ENCODE results near the gene TAF5L. TPM values are rescaled to one million over a fixed set of nuclear protein-coding genes. Genes with fewer than 3 reads are reported as not detected.
"Not testable (repeated sequence)": the region's sequence is repeated elsewhere in the genome, so short reads cannot be mapped to it uniquely, and the experiment has no call there.

The TAF5L gene
- total RNA-seq, 1 experiment from 2014 or later, result 23.6 TPM

DNA sequence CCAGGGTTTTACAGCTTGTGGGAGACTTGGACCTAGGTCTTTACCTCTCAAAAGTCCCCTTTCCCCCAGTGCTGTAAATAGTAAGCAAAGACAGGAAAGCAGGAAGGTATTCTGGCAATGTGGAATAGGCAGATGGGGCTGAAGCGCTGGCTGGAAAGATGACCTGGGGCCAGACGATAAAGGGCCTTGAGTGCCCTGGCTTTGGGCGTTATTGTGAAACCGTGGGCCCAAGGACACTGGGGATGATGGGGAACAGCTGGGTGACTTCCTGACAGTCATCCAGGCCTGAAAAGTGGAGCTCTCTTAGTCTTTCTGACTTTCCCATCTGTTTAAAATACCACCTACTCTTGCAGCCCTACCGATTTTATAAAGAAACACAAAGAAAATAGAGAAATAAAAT is 16.5 kb upstream of the TAF5L start:
- DNase-seq (ENCODE audit: low read depth), result no peak

DNA sequence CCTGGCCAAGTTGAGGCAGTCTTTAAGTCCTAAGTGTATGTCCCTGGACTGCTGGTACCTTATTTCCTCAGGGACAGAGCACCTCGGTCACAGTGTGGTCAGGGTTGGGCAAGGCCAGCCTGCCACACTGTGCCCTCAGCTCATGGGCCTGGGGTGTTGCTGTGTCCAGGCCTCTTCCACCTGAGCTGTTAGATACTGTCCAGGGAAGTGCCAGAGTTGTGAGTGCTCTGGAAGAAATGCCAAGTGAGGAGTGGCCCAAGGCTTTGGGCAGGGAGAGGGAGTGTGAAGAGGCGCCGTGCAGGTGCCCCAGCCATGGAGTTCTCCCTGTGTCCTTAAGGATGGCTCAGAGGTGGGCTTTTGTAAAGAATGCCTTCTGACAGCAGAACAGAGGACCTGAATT is 15.4 kb upstream of the TAF5L start:
- DNase-seq (ENCODE audit: low read depth), result no peak

DNA sequence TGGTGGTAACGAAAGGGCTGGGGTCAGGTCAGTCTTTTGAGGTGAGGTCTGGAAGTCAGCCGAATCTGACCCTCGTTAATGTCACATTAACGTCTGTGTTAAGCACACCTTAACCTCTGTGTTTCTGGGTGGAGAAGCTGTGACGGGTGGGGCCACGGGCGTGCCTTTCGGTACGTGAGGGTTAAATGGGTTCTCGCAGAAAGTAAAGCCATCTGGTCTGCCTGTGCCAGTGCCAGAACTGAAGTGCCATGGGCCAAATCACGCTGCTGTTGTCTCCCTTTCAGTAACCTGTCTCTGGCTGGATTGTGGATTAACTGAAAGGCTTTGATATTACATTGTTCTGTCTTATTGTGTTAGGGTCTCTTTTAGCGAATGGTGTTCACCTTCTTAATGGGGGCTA is 14.5 kb upstream of the TAF5L start:
- DNase-seq (ENCODE audit: low read depth), result no peak

DNA sequence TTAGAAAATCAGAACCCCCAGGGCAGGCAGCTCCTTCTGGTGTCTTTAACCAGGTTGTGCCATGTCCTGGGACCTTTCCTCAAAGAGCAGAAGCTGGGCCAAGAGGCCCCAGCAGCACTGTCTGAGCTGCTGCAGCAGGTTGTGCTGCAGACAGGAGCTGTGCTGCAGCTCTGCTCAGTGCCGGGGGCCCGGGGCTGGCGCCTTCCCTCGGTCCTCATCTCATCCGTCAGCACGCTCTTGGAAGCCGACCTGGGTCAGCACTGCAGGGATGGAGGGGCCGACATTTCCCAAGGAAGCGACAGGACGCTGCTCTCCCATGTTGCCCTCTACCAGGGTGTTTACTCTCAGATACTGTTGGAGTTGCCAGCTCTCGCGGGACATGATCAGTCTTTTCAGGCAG is 11.8 kb upstream of the TAF5L start:
- DNase-seq (ENCODE audit: low read depth), result no peak

DNA sequence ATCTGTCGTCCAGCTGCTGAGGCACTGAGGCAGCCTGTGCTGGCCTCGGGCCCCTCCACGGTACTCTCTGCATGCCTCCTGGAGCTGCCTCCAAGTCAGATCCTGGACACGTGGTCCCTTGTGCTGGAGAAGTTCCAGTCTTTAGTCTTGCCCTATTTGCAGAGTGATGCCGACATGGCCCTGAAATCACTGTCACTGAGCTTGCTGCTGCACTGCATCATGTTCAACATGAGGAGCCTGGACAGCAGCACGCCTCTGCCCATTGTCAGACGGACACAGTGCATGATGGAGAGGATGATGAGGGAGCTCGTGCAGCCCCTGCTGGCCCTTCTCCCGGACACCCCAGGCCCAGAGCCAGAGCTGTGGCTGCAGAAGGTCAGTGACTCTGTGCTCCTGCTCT is 10.1 kb upstream of the TAF5L start:
- DNase-seq (ENCODE audit: low read depth), result no peak

DNA sequence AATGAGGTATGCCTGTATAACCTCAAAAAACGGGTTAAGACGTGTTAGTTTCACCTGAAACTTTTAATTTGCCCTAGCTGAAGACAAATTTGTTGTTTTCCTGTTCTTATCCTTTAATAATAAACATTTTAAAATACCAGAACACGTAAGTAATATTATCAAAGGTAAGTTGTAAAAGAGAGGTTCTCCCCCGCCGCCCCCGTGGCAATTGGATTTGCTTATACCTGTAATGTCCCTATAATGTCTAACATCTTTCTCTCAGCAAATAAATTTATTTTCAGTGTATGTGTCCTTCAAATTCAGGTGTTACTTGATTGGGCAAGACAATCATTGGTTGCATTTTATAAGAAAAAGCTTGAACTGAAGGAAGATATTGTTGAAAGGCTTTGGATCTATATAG is 6.0 kb upstream of the TAF5L start:
- DNase-seq (ENCODE audit: low read depth), result no peak

DNA sequence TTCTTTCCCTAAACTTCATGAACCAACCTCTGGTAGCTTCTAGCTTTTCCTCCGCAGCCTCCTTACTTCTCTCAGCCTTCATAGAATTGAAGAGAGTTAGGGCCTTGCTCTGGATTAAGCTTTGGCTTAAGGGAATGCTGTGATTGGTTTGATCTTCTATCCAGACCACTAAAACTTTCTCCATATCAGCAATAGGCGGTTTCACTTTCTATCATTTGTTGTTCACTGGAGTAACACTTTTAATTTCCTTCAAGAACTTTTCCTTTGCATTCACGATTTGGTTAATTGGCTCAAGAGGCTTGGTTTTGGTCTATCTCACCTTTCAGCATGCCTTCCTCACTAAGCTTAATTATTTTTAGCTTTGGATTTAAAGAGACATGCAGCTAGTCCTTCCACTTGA is 5.2 kb upstream of the TAF5L start:
- no peak for DNase-seq (ENCODE audit: low read depth)

DNA sequence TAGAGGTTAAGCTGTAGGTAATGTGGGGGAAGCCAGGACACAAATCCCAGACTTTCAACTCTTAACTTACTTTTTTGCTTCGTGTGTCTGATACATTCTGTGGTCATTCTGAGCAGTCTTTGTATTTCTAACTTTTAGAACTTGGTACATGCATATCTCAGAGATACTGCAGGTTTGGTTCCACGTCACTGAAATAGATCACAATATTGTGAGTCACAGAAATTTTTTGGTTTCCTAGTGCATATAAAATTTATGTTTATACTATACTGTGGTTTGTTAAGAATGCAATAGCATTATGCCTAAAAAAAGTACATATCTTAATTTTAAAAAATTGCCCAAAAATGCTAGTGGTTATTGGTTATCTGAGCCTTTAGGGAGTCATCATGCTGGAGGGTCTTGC is 3.3 kb upstream of the TAF5L start:
- DNase-seq (ENCODE audit: low read depth), result peak; percentile 42

DNA sequence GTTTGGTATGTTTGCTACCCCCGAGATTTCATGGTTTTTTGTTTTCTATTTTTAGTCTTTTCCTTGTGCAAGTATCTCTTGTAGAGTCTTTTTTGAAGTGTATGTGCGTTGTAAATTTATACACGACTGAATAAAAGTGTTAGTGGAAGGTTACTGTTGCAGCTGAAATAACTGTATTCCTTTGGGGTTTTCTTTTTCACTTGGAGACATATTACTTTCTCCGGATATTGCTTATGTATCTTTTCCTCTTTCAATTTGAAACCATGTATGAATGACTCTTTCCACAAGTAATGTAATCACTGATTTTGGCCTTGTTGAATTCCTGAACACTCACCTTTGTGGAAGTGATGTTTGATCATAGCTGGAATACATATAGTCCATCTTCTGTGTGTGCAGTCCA is 1.1 kb upstream of the TAF5L start:
- no peak for DNase-seq (ENCODE audit: low read depth)

DNA sequence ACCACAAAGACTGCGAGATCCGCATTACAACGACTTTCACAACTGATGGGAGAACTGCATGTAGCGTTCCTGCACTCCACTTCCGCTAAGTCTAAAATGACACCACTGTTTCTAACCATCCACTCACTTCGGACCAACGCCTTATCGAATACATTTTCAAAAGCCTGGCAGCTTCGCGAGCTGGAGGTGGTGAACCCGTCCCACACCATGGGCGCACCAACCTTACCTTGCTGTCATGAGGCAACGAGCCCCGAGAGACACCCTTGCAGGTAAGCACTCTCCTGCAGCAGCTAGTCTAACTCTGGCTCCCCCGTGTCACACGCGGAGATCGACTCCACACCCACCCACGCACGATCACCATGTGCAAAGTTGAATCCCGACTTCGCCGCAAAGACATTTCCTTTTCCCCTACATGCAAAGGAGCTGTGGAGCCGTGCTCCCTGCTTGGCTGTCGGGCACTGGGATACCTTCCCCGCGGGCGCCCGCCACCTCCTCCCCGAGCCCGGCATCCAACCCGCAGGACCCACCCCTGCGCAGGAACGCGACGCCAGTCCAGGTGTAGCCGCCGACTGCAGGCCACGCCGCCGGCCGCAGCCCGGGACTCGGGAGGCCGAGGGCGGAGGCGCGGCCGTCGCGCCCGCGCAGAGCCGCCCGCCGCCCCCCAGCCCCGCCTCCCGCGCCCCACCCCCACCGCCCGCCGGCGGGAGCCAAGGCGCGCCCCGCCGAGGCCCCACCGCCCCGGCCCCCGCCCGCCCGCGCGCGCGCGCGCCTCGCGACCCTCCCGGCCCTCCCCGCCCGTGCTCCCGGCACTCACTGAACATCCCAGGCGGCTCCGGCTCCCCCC is 629 bp downstream of the TAF5L start:
- DNase-seq (ENCODE audit: low read depth), result peak; percentile 56

DNA sequence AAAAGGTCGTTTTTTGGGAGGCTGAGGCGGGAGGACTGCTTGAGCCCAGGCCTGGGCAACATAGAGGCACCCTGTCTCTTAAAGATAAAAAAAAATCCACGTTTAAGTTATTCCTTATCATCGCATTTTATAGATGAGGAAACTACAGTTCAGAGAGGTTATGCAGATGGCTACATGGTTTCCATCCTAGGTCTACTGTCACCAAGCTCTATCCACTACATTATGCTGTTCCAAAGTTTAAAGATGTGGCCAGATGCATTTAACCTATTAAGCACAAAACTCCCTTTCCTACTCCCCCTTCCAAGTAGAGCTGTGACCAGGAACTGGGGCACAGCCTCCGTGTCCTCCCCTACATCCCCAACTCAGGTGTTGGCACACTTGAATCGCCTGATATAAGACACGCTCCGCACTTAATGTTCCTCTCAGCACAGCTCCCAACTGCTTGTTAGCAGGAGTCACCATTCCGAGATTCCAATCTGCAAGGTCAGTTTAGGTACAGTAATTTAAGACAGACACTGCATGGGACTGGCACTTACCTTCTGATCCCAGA is 1.3 kb downstream of the TAF5L start:
- no peak for DNase-seq (ENCODE audit: low read depth)

DNA sequence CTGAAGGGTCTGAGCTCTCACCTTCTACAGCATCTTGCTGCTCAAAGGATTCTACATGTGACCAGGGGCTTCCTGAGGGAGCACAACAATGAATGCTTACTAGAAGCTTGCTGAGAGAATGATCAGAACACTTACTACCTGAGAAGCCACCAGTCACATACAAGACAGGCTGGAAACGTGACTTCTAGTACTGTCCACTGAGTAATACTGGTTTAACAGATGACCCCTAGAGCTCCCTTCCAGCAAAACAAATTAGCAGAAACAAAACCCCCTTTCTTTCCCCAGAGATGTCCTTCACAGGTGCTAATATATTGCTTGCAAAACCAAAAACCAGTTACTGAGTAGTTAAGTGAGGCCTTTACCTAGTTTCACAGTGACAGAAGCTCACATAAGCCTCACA is 2.1 kb downstream of the TAF5L start:
- no peak for DNase-seq (ENCODE audit: low read depth)

DNA sequence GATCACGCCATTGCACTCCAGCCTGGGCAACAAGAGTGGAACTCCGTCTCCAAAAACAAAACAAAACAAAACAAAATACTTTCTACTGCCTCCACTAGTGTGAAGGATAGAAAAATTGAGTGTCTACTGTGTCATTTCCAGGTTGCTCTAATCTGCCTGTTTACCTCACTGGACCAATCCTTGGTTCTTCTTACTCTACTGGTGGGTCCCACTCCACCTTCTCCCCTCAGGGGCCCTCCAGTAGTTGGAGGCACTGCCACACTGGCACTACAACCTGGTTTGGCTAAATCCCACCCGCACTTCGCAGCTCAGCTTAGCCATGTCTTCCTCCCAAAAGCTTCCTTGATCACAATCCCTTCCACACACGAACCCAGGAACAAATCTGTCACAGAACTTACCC is 2.7 kb downstream of the TAF5L start:
- DNase-seq (ENCODE audit: low read depth), result no peak

DNA sequence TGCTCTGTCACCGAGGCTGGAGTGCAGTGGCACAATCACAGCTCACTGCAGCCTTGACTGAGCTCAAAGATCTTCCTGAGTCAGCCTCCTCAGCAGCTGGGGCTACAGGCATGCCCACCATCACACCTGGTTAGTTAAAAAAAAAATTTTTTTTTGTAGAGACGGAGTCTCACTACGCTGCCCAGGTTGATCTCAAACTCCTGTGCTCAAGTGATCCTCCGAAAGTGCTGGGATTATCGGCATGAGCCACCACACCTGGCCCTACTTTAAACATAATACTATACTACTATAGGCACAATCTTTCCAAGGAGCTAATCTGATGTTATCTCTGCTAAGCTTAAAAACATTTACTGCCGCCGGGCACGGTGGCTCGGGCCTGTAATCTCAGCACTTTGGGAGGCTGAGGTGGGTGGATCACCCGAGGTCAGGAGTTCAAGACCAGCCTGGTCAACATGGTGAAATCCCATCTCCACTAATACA is 3.2 kb downstream of the TAF5L start:
- DNase-seq (ENCODE audit: low read depth), result not testable (repeated sequence)

DNA sequence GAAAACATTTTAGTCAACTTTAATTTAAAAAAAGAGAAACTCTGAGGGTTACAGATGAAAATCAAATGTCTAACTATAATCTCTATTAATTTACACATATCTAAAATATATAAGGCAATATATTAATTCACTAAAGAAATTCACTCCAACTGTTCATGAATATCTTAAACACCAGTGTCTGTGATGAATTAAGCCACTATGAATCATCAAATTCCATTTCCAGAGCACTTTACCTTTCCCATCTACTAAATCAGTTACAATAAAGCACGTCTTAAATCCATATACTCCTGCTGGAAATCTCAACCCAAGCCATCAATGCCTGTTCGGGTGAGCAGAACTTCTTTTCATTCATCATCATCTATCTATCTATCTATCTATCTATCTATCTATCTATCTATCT is 4.3 kb downstream of the TAF5L start:
- no peak for DNase-seq (ENCODE audit: low read depth)

DNA sequence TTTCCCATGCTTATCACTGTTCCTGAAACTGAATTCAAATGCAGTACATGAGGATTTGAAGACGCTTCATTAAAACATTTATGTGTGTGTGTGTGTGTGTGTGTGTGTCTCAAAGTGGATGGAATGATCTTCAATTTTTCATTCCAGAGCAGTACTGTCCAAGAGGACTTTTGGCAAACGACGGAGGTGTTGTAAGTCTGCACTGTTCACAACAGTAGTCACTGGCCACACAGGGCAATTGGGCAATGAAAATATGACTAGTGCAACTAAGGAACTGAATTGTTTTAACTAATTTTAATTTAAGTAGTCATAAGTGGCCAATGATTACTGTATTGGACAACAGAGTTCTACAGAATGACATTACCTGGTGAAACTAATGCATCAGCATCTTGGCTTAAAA is 5.0 kb downstream of the TAF5L start:
- DNase-seq (ENCODE audit: low read depth), result no peak

DNA sequence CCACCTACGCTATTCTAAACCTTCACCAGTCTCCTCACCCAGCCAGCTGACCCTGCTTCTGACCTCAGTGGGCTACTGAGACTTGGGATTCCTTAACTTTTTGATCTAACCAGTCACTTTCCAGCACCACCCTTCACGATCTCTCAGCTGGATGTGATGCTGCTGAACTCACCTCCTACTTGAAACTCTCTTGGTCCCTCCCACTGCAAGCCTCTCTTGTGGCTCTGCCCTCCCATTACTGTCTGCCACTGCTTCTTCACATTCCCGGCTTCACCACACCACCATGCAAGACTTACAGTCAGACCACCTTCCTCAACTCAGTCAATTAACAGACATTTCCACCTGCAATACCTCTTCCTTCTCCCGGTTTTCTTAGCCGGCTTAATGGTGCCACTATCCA is 6.3 kb downstream of the TAF5L start:
- DNase-seq (ENCODE audit: low read depth), result no peak

DNA sequence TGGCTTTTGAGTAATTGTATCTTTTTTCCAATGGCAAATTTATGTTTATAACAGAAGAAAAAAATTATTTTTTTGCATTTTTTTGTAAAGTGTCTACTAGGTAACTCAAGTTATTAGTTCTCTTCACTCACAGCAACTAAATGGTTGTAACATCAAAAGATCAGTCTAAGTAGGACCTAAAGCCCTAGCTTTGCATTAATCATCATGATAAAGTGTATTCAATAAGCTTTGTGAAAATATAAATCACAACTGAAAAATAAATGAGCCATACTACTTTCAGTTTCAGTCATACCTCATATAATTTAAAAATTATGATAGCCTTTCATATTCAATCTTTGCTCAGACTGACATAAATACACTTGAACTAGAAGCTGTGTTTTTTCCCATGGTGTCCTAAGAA is 6.9 kb downstream of the TAF5L start:
- DNase-seq (ENCODE audit: low read depth), result no peak

DNA sequence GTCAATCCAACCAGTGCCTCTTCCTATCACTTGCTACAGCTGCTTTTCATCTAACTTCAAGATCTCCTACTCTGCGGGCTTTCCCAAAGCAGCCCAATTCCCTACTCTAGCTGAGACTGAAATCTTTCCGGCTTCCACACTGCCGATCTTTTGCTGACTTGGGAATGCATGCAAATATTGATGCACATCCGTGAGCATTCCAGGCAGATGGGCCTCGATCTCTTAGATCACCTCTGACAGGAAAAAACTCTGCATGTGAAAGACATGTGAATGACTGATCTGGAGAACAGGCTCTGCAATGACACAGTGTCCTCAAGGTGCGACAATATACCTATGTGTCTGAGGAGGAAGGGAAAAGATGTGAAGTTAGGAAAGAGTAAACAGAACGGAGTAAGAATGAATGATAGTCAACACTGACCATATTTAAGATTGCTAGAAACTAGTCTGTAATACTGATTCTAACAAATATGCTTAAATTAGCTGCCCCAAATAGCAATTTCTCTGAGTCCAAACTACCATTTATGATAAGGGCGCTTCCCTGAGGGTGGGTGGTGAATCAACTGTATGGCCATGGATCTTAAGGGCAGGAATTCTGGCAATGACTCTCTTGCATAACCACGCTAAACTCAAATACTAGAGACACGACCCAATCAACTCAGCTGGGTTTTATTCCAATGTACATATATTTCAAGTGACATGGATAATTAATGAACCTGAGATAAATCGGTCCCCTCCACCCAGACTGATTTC is 8.4 kb downstream of the TAF5L start:
- no peak for DNase-seq (ENCODE audit: low read depth)

DNA sequence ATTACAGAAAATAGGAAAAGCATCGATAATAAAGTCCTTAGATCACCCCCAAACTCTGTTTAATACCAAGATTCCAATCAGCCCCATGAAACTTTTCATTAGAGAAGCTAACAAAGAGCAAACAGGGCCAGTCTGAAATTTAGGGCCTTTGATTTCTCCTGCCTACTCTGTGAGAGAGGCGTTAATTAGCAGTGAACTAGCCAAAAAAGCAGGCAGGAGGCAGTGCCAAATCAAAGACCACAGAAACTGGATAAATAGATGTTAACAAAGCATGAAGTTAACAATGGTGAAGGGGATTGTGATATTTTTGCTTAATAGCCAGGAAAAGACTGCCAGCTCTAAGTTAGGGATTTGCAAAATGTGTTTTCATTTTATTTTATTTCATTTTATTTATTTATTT is 11.2 kb downstream of the TAF5L start:
- DNase-seq (ENCODE audit: low read depth), result no peak

DNA sequence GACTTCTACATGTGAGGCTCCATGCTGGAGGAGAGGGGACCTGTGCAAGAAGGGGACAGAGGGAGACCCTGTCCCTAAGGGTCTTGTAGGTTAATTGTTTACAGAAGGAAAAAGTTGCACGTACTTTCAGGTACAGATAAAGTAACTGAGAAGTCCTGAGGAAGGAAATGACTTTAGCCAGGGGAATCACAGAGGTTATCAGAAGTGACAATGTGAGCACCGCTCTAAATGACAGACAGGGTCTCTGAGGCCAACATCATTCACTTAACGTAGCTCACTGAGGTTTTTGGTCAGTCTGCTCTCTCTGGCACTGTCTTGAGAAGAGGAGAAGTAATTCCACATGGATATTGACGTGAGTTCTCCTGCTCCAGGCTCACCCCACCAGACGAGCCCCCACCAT is 12.0 kb downstream of the TAF5L start:
- DNase-seq (ENCODE audit: low read depth), result no peak

DNA sequence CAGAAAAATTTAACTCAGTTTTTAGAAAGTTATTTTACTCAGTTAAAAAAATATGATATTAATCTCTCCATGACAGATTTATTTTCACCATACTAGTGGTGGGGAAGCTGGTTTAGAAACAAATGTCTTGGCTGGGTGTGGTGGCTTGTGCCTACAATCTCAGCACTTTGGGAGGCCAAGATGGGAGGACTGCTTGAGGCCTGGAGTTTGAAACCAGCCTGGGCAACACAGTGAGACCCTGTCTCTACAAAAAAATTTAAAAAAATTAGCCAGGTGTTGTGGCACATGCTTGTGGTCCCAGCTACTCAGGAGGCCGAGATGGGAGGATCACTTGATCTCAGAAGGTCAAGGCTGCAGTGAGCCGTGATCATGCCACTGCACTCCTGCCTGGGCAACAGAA is 17.3 kb downstream of the TAF5L start:
- no peak for DNase-seq (ENCODE audit: low read depth)

DNA sequence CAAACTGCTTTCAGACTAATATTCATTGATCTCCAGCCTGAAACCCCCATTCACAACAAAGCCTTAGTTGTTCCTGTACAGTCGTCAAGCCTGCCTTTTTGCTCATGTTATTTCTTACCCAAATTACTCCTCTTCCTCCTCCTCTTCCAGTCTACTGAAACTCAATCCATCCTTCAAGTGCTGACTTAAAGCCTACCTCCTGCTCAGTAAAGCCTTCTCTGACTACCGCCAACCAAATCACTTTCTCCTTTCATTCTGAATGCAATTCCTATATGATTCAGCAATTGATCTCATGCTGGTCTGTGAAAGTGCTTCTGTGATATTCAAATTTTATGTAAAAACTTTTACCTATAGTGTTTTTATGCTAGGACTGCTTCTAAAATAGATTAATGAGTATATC is 18.6 kb downstream of the TAF5L start:
- DNase-seq (ENCODE audit: low read depth), result no peak
